ENCODE results near the gene RGS7BP. TPM values are rescaled to one million over a fixed set of nuclear protein-coding genes. Genes with fewer than 3 reads are reported as not detected.

RGS7BP gene
- total and polyA plus RNA-seq, 10 of the 15 experiments (the other 5 are each of a cell fraction or from before 2014, with no cell fraction given) = not detected

DNA sequence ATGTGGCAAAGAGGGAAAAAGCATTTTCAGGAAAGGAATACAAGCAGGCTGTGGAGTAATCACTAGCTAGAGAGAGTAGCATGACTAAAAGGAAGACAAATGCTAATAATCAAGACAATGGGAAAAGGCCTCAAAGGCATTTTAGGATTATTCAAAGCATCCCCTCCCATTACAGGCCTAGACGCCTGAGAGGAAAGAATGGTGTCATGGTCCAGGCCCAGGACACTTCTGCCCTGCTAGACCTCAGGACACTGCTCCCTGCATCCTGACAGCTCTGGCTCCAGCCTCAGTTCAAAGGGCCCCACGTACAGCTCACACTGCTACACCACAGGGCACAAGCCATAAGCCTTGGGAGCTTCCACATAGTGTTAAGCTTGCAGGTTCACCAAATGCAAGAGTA lies 143.7 kb downstream of the RGS7BP start:
- no peaks in the 10 kb centered on the region for H4K20me1 ChIP-seq (ENCODE audit: control insufficient read depth, insufficient read depth)
- POLR2A ChIA-PET = no interaction called here
- no peak for FAIRE-seq

GRCh38 chr5:64653766-64654560 lies 148.1 kb downstream of the RGS7BP start:
- RAD21 ChIA-PET (ENCODE audit: unreplicated experiment) = no interaction called here
- Histone ChIP-seq H3K79me2 (ENCODE audit: control insufficient read depth, insufficient read depth, low read length) (no peaks in the 10 kb centered on the region), H2AFZ (ENCODE audit: control insufficient read depth, low read depth, low read length) (no peak overlapping the region), H3K27ac (ENCODE audit: control insufficient read depth, insufficient read depth) (no peak overlapping the region), H3K9ac (ENCODE audit: control insufficient read depth, insufficient read depth, low read length) (no peak overlapping the region), H3K4me1 (ENCODE audit: control insufficient read depth, insufficient read depth, low read length) (no peaks in the 10 kb centered on the region), H3K27me3 (replicated peaks in 1 of 2; ENCODE audit: control insufficient read depth in 2 of 2, insufficient read depth in 2 of 2, low read length in 1 of 2) (no peaks in the 10 kb centered on the region), H4K20me1 (ENCODE audit: control insufficient read depth, insufficient read depth) (no peaks in the 10 kb centered on the region), H3K36me3 (ENCODE audit: control insufficient read depth in 2 of 2, insufficient read depth in 2 of 2, low read length in 1 of 2) (no peaks in the 10 kb centered on the region), H3K9me3 (replicated peaks; ENCODE audit: control insufficient read depth, insufficient read depth, low read length) (no peaks in the 10 kb centered on the region; the same call in 2 of the 3 replicates), H3K4me3 (no peak overlapping the region), H3K4me2 (ENCODE audit: control insufficient read depth, insufficient read depth) (no peak overlapping the region)
- DNase-seq (ENCODE audit: low read depth, low spot score) = no peak
- in situ Hi-C loops (cut with MboI) (no loop called here), intact Hi-C loops (cut with micrococcal nuclease; ENCODE audit: unreplicated experiment) (no loop called here)
- no peak for ATAC-seq
- POLR2A ChIA-PET = no interaction called here
- CTCF ChIA-PET = no interaction called here
- SMC1A ChIA-PET (ENCODE audit: uncharacterized antibody, unreplicated experiment) = no interaction called here
- 74% methylated on average over 3 of the region's 3 CpGs for WGBS (ENCODE audit: insufficient coverage, insufficient replicate concordance, low lambda C conversion rate, missing lambda C conversion rate)
- FAIRE-seq = no peak
- no TSS peak for BruUV-seq (replicated peaks)
- TF ChIP-seq TCF3 (IDR thresholded peaks at IDR 0.05; ENCODE audit: borderline replicate concordance, insufficient read depth, low read depth, low read length) = no peak
- TF ChIP-seq STAT1 (conservative IDR thresholded peaks at IDR 0.05) = no peak
- TF ChIP-seq GABPA (IDR thresholded peaks at IDR 0.05; ENCODE audit: low read depth) = no peak
- no peak for TF ChIP-seq NR2F1 (conservative IDR thresholded peaks at IDR 0.05)
- TF ChIP-seq SREBF2 (IDR thresholded peaks at IDR 0.05; ENCODE audit: low read length) = no peak
- TF ChIP-seq, protein P1, sequence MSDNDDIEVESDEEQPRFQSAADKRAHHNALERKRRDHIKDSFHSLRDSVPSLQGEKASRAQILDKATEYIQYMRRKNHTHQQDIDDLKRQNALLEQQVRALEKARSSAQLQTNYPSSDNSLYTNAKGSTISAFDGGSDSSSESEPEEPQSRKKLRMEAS (IDR thresholded peaks at IDR 0.05; ENCODE audit: low read depth, low read length) = no peak
- TF ChIP-seq BHLHE40 (IDR thresholded peaks at IDR 0.05; ENCODE audit: borderline replicate concordance in 1 of 2, low read depth in 2 of 2, low read length in 1 of 2) = no peak
- no peak for TF ChIP-seq PML (IDR thresholded peaks at IDR 0.05; ENCODE audit: low read length)
- TF ChIP-seq POLR2A (IDR thresholded peaks at IDR 0.05; ENCODE audit: low read depth, low read length) = no peak
- no peak for TF ChIP-seq RFX5 (IDR thresholded peaks at IDR 0.05; ENCODE audit: low read depth, low read length)
- TF ChIP-seq PBX3 (IDR thresholded peaks at IDR 0.05; ENCODE audit: insufficient replicate concordance, low read depth, low read length) = no peak
- no peak for TF ChIP-seq HDGF (IDR thresholded peaks at IDR 0.05)
- no peak for TF ChIP-seq MTA3 (IDR thresholded peaks at IDR 0.05; ENCODE audit: borderline replicate concordance, low read length)
- TF ChIP-seq KAT2A (conservative IDR thresholded peaks at IDR 0.05; ENCODE audit: control insufficient read depth, low read depth, low read length) = no peak

More for the DNA sequence above, 143.7 kb downstream of the RGS7BP start:
- Histone ChIP-seq H3K4me3 (no peak overlapping the region), H3K9ac (ENCODE audit: control insufficient read depth, insufficient read depth, low read length) (no peak overlapping the region), H3K9me3 (replicated peaks; ENCODE audit: control insufficient read depth, insufficient read depth, low read length) (no peaks in the 10 kb centered on the region; the same call in 2 of the 3 replicates), H3K27ac (ENCODE audit: control insufficient read depth, insufficient read depth) (no peak overlapping the region), H3K4me2 (ENCODE audit: control insufficient read depth, insufficient read depth) (no peak overlapping the region), H3K27me3 (replicated peaks in 1 of 2; ENCODE audit: control insufficient read depth in 2 of 2, insufficient read depth in 2 of 2, low read length in 1 of 2) (no peaks in the 10 kb centered on the region), H3K79me2 (ENCODE audit: control insufficient read depth, insufficient read depth, low read length) (no peaks in the 10 kb centered on the region), H3K36me3 (ENCODE audit: control insufficient read depth in 2 of 2, insufficient read depth in 2 of 2, low read length in 1 of 2) (no peaks in the 10 kb centered on the region), H3K4me1 (ENCODE audit: control insufficient read depth, insufficient read depth, low read length) (no peaks in the 10 kb centered on the region), H2AFZ (ENCODE audit: control insufficient read depth, low read depth, low read length) (no peak overlapping the region)
- ATAC-seq = no peak
- ChIA-PET CTCF (interaction anchor here (0.7 to 1.5 kb wide), 3 partner anchors 9 to 420 kb away, joined by 3 to 5 read pairs (median 3); no protein-coding TSS in a partner anchor), RAD21 (ENCODE audit: unreplicated experiment) (no interaction called here), SMC1A (ENCODE audit: uncharacterized antibody, unreplicated experiment) (no interaction called here)
- no TSS peak for BruUV-seq (replicated peaks)
- intact Hi-C loops (cut with micrococcal nuclease; ENCODE audit: unreplicated experiment) (no loop called here), in situ Hi-C loops (cut with MboI) (no loop called here)
- DNase-seq (ENCODE audit: low read depth, low spot score) = no peak
- TF ChIP-seq, protein P1 (IDR thresholded peaks at IDR 0.05; ENCODE audit: low read depth, low read length) = no peak
- TF ChIP-seq SIX5 (IDR thresholded peaks at IDR 0.05; ENCODE audit: low read depth, low read length, severe bottlenecking) (no peak), SUPT20H (IDR thresholded peaks at IDR 0.05; ENCODE audit: borderline replicate concordance, control insufficient read depth, low read depth, low read length) (no peak), KAT2A (conservative IDR thresholded peaks at IDR 0.05; ENCODE audit: control insufficient read depth, low read depth, low read length) (no peak), NFYB (IDR thresholded peaks at IDR 0.05; ENCODE audit: insufficient read depth, low read depth, low read length) (no peak), RUNX3 (IDR thresholded peaks at IDR 0.05; ENCODE audit: low read length) (no peak)
- WGBS (ENCODE audit: insufficient coverage, insufficient replicate concordance, low lambda C conversion rate, missing lambda C conversion rate) = 15% methylated on average over 2 of the region's 2 CpGs
